ENCODE measurements around the gene DAB2IP. TPM values are rescaled to one million over a fixed set of nuclear protein-coding genes. Genes with fewer than 3 reads are reported as not detected.

Gene DAB2IP
- total RNA-seq, 6 donors from 2014 or later, result 61.8 to 98.0 (median 77.2) TPM

DNA sequence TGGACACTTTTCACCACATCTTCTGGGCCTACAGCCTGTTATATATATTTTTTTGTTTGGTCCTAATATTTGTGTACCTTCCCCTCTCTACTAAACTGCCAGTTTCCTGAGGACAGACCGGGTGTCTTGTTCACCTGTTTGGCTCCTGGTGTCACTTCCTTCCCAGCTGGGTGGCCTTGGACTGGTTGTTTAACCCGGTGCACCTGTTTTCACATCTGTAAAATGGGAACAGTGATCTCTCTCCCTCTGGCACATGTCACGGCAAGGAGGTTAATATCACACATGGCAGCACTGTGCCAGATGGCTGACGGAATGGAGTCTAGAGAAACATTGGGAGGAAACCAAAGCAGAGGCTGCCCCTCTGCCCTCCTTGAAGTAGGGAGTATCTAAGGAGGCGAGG lies 79.7 kb downstream of the DAB2IP start:
- Histone ChIP-seq H3K9me3 (no peaks in the 10 kb centered on the region), H3K4me3 (no peak overlapping the region), H3K4me1 (peaks cover 33 to 62% (median 56%) of the 10 kb centered on the region in 4 donors), H3K27ac (peak overlapping the region in 3 of 4 donors; percentile 31 to 59 (median 48)), H3K27me3 (no peaks in the 10 kb centered on the region), H3K36me3 (no peaks in the 10 kb centered on the region)
- DNase-seq (no peak), ATAC-seq (ENCODE audit: low FRiP score in 2 of 2) (no peak)
- 84% methylated on average over 5 of the region's 5 CpGs for WGBS, 2 donors
- no peak for TF ChIP-seq EP300 (IDR thresholded peaks at IDR 0.05)
- TF ChIP-seq POLR2AphosphoS5 (IDR thresholded peaks at IDR 0.05), result no peak
- TF ChIP-seq, protein P1, sequence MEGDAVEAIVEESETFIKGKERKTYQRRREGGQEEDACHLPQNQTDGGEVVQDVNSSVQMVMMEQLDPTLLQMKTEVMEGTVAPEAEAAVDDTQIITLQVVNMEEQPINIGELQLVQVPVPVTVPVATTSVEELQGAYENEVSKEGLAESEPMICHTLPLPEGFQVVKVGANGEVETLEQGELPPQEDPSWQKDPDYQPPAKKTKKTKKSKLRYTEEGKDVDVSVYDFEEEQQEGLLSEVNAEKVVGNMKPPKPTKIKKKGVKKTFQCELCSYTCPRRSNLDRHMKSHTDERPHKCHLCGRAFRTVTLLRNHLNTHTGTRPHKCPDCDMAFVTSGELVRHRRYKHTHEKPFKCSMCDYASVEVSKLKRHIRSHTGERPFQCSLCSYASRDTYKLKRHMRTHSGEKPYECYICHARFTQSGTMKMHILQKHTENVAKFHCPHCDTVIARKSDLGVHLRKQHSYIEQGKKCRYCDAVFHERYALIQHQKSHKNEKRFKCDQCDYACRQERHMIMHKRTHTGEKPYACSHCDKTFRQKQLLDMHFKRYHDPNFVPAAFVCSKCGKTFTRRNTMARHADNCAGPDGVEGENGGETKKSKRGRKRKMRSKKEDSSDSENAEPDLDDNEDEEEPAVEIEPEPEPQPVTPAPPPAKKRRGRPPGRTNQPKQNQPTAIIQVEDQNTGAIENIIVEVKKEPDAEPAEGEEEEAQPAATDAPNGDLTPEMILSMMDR (IDR thresholded peaks at IDR 0.05), result no peak
- TF ChIP-seq POLR2A (IDR thresholded peaks at IDR 0.05), result no peak

DNA sequence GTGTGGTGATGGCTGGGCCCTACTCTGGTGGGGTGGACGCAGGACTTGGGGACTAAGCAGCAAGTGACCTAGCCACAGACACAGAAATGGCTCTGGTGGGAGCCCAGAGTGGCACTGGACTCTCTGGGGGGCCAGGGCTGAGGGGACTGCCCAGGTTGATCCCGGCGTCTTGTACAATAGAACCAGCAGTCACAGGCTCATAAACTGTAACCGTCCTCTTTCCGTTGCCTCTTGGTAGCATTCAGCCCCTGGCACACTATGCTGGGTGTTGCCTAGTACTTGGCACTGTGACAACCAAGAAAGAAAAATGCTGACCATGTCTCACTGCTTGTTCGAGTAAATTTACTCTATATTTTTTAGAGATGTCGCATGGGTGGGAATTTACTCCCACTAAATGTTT lies 80.5 kb downstream of the DAB2IP start:
- H3K27ac ChIP-seq, result peak overlapping the region in 3 of 4 donors; percentile 31 to 59 (median 48)

DNA sequence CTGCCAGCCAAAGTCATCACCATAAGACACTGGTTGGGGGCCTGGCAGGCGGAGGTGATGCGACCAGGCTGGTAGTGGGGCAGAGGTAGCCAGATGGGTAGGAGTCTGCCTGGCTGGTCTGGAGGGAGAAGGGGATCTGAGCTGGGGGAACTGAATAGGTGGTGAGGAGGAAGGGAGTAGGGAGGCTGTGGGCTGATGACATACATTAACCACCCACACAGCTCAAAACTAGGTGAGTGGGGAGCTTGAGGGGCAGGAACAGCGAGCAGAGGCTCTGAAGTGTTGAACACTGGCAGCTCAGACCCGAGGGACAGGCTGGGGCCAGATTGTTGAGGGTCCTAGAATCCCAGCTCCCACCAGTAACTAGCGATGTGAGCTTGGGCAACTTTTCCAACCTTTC lies 81.0 kb downstream of the DAB2IP start:
- Histone ChIP-seq H3K27ac (peak overlapping the region; percentile 31 to 59 (median 50)), H3K36me3 (no peaks in the 10 kb centered on the region), H3K9me3 (no peaks in the 10 kb centered on the region), H3K27me3 (no peaks in the 10 kb centered on the region), H3K4me3 (no peak overlapping the region), H3K4me1 (peaks cover 39 to 65% (median 63%) of the 10 kb centered on the region in 4 donors)
- DNase-seq (no peak), ATAC-seq (ENCODE audit: low FRiP score in 2 of 2) (no peak)
- WGBS, 2 donors, result 70 to 72% methylated on average over 5 of the region's 5 CpGs
- TF ChIP-seq POLR2AphosphoS5 (IDR thresholded peaks at IDR 0.05) (no peak), POLR2A (IDR thresholded peaks at IDR 0.05) (no peak), EP300 (IDR thresholded peaks at IDR 0.05) (no peak)
- TF ChIP-seq, protein P1 (IDR thresholded peaks at IDR 0.05), result no peak

More for the DNA sequence above, 80.5 kb downstream of the DAB2IP start:
- Histone ChIP-seq H3K36me3 (no peaks in the 10 kb centered on the region), H3K4me1 (peaks cover 34 to 64% (median 62%) of the 10 kb centered on the region in 4 donors), H3K27me3 (no peaks in the 10 kb centered on the region), H3K9me3 (no peaks in the 10 kb centered on the region), H3K4me3 (no peak overlapping the region)
- DNase-seq (no peak), ATAC-seq (ENCODE audit: low FRiP score in 2 of 2) (no peak)
- TF ChIP-seq POLR2A (IDR thresholded peaks at IDR 0.05), result no peak
- TF ChIP-seq POLR2AphosphoS5 (IDR thresholded peaks at IDR 0.05), result no peak
- TF ChIP-seq EP300 (IDR thresholded peaks at IDR 0.05), result no peak
- TF ChIP-seq, protein P1 (IDR thresholded peaks at IDR 0.05), result no peak
- 77 to 78% methylated on average over 7 of the region's 7 CpGs for WGBS, 2 donors

DNA sequence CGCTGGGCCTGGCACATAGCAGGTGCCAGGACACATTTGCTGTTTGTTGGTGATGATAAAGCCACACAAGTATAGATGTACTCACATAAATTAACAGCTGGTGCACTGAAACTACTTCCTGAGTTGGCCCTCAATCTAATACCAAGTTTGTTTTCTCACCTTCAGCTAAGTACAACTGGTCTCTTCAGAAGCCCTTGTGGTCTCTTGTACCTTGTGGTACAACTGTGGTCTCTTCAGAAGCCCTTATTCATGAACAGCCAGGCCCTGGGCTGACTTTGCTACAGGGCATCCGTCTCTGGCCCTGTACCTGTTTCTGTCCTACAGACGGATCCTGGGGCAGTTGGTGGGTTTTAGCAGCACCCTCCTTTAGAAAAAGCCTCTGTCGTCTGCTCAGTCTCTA lies 81.5 kb downstream of the DAB2IP start:
- ATAC-seq (ENCODE audit: low FRiP score in 2 of 2) (no peak), DNase-seq (peak in 1 of 2 donors; percentile 51)
- no peaks in the 10 kb centered on the region for H3K9me3 ChIP-seq
- H3K27me3 ChIP-seq, result no peaks in the 10 kb centered on the region
- H3K4me3 ChIP-seq, result no peak overlapping the region
- no peaks in the 10 kb centered on the region for H3K36me3 ChIP-seq
- TF ChIP-seq POLR2AphosphoS5 (IDR thresholded peaks at IDR 0.05) (no peak), POLR2A (IDR thresholded peaks at IDR 0.05) (peak in 1 of 4 donors; percentile 8)
- 61 to 77% methylated on average over 4 of the region's 4 CpGs for WGBS, 2 donors
- H3K27ac ChIP-seq, result peak overlapping the region; percentile 31 to 59 (median 50)
- H3K4me1 ChIP-seq, result peaks cover 44 to 68% (median 63%) of the 10 kb centered on the region in 4 donors

DNA sequence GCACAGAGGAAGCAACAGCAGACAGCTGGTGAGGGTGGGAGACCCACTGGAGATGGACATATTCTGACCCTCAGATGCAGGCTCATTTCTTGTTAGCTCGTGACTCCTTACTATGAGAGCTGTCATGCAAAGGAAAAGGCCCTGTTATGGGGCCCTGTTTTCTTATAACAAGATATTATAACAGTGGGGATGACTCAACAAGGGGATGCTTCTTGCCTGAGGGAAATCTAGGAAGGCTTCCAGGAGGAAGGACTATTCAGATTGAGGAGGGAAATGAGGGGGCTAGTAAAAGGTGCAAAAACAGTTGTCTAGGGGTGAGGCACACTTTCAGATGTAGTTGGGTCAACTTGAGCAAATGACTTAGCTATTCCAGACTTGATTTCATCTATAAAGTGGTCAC lies 83.0 kb downstream of the DAB2IP start:
- H3K27ac ChIP-seq, result peak overlapping the region in 2 of 4 donors; percentile 92 to 94

More for the DNA sequence above, 83.0 kb downstream of the DAB2IP start:
- ATAC-seq (ENCODE audit: low FRiP score in 2 of 2) (no peak), DNase-seq (no peak)
- Histone ChIP-seq H3K36me3 (no peaks in the 10 kb centered on the region), H3K9me3 (no peaks in the 10 kb centered on the region), H3K4me1 (peaks cover 55 to 84% (median 68%) of the 10 kb centered on the region in 4 donors), H3K4me3 (no peak overlapping the region), H3K27me3 (no peaks in the 10 kb centered on the region)
- WGBS, 2 donors, result 80 to 94% methylated on average over 1 of the region's 1 CpG
- TF ChIP-seq, protein P1 (IDR thresholded peaks at IDR 0.05), result no peak
- no peak for TF ChIP-seq POLR2A (IDR thresholded peaks at IDR 0.05)
- TF ChIP-seq POLR2AphosphoS5 (IDR thresholded peaks at IDR 0.05), result no peak
- no peak for TF ChIP-seq EP300 (IDR thresholded peaks at IDR 0.05)

Data from upper lobe of left lung (tissue), 6 donors.